Colonic mucosa (tissue), 4 donors: ENCODE results near the gene CLDN7. TPM values are rescaled to one million over a fixed set of nuclear protein-coding genes. Genes with fewer than 3 reads are reported as not detected.

Experiments
- DNase-seq: peaks from one replicate; pipeline ENCODE4 v3.0.0-alpha.2; 2020
- H3K27ac ChIP-seq: fragments of 200-600 bp; one replicate; pipeline ENCODE4 v1.8.0; 2021
- H3K27me3 ChIP-seq: fragments of 200-600 bp; one replicate; pipeline ENCODE4 v1.8.0; 2021
- H3K36me3 ChIP-seq: fragments of 200-600 bp; one replicate; pipeline ENCODE4 v1.8.0; 2021
- H3K4me1 ChIP-seq: fragments of 200-600 bp; one replicate; pipeline ENCODE4 v1.8.0; 2021; ENCODE audit warnings: mild to moderate bottlenecking
- H3K4me3 ChIP-seq: fragments of 200-600 bp; one replicate; pipeline ENCODE4 v1.8.0; 2021
- H3K9ac ChIP-seq, 2 donors: one replicate each; pipeline ENCODE4 v1.7.0; 2013; ENCODE audit warnings: control low read depth in 2 of 2, low read depth in 2 of 2, low read length in 2 of 2
- H3K9me3 ChIP-seq: fragments of 200-600 bp; one replicate; pipeline ENCODE4 v1.8.0; 2021
- CTCF ChIP-seq: fragments of 200-600 bp; IDR thresholded peaks from one replicate; pipeline ENCODE4 v1.8.0; 2022; ENCODE audit warnings: antibody characterized with exemption, mild to moderate bottlenecking
- intact Hi-C: fragments of 100-400 bp; cut with DNase I; formaldehyde crosslinking; loops from one replicate; pipeline ENCODE4 v1.14.1; 2022
- total RNA-seq, 2 donors: library from RNA; stranded (reverse); fragmentation: NEBNext Ultra II Directional in 1 of 2; extraction: Animal tissue kit (Norgen Biotek cat#: 25700) in 1 of 2; gene quantifications; one replicate each; pipeline ENCODE4 v1.2.1, GENCODE V29; 2021
- donor health status: healthy.
- donor health status: DM: no; HTN: no; CAD: no.
- donor health status: DM: no; HTN: no; CAD: no.

Gene CLDN7, protein sequence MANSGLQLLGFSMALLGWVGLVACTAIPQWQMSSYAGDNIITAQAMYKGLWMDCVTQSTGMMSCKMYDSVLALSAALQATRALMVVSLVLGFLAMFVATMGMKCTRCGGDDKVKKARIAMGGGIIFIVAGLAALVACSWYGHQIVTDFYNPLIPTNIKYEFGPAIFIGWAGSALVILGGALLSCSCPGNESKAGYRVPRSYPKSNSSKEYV
- 100 to 1,000 TPM; 798 to 919 TPM for total RNA-seq

- H3K9me3 ChIP-seq, result no peaks in the 10 kb centered on the region
- peak; percentile 96 for DNase-seq
- H3K4me1 ChIP-seq, result no peaks in the 10 kb centered on the region
- peak within 1 kb of the TSS; percentile 93 for H3K27ac ChIP-seq
- peak within 1 kb of the TSS; percentile 77 for H3K4me3 ChIP-seq
- H3K9ac ChIP-seq, result peak within 1 kb of the TSS; percentile 87 to 96
- intact Hi-C loops, result loop anchor here (5.0 kb wide), 1 partner anchor 35 kb away; no protein-coding TSS in a partner anchor
- TF ChIP-seq CTCF, result no peak
- H3K27me3 ChIP-seq, result no peaks in the 10 kb centered on the region
- H3K36me3 ChIP-seq, result no peaks in the 10 kb centered on the region
These were observed at the start of gene CLDN7 for GRCh38 chr17:7262192-7262934. Gene CLDN7, minus strand, starts transcription at chr17:7262478. Its CDS starts 435 bp downstream, at chr17:7262043.

DNA sequence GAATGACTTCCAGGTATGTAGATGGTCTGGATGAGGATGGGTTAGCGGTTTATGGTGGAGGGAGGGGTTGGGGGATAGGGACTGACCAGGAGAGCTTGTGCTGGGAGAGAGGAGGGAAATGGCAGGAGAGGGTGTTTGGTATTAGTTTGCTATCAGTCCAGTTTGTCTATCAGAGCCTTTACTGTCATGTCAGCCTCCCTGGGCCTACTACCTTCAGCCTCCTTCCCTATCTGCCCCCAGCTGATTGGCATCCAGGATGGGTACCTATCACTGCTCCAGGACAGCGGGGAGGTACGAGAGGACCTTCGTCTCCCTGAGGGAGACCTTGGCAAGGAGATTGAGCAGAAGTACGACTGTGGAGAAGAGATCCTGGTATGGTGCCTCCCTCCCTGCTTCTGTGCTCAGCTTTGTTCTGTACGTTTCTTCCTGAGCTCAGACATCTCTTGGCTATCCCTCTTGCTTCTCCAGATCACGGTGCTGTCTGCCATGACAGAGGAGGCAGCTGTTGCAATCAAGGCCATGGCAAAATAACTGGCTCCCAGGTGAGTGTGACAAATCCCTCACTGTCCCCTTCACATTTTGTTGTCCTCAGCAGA lies 48.9 kb upstream of the CLDN7 start:
- Histone ChIP-seq H3K4me3 (no peak overlapping the region), H3K9me3 (no peaks in the 10 kb centered on the region), H3K4me1 (peaks cover 20% of the 10 kb centered on the region), H3K36me3 (peaks cover 30% of the 10 kb centered on the region), H3K27me3 (no peaks in the 10 kb centered on the region), H3K9ac (no peak overlapping the region), H3K27ac (no peak overlapping the region)
- TF ChIP-seq CTCF, result no peak
- no peak for DNase-seq
- intact Hi-C loops, result no loop called here

DNA sequence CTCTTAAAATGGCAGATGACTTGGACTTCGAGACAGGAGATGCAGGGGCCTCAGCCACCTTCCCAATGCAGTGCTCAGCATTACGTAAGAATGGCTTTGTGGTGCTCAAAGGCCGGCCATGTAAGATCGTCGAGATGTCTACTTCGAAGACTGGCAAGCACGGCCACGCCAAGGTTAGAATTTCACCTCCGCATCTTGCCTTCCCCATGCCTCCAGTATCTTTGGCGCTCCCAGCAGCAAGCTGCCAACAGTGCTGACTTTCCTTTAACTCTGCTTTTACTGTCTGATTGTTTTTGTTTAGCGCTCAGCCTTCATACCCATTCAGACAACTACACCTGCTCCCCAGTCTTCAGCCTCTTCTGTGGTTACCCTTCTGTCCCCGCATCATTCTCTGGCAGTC lies 47.4 kb upstream of the CLDN7 start:
- Histone ChIP-seq H3K9ac (peak overlapping the region in 1 of 2 donors; percentile 79), H3K27ac (peak overlapping the region; percentile 92), H3K4me1 (peaks cover 16% of the 10 kb centered on the region), H3K4me3 (no peak overlapping the region), H3K27me3 (no peaks in the 10 kb centered on the region), H3K9me3 (no peaks in the 10 kb centered on the region), H3K36me3 (peaks cover 30% of the 10 kb centered on the region)
- no peak for DNase-seq
- TF ChIP-seq CTCF, result no peak
- intact Hi-C loops, result no loop called here

GRCh38 chr17:7308625-7309433 lies 46.6 kb upstream of the CLDN7 start:
- peak; percentile 94 for DNase-seq
- peaks cover 11% of the 10 kb centered on the region for H3K4me1 ChIP-seq
- peak overlapping the region; percentile 79 to 98 for H3K9ac ChIP-seq
- peaks cover 29% of the 10 kb centered on the region for H3K36me3 ChIP-seq
- peak overlapping the region; percentile 92 for H3K27ac ChIP-seq
- no peak for TF ChIP-seq CTCF
- peak overlapping the region; percentile 74 for H3K4me3 ChIP-seq
- H3K9me3 ChIP-seq, result no peaks in the 10 kb centered on the region
- intact Hi-C loops, result no loop called here
- no peaks in the 10 kb centered on the region for H3K27me3 ChIP-seq
